Hematopoietic multipotent progenitor cell treated with erythropoietin and hydrocortisone succinate and interleukin-3 and kit ligand, for 15 days (in vitro differentiated cells): ENCODE measurements around the gene TRIM10.
A peak's percentile ranks its signal among the peaks of the same experiment; 100 is the strongest.
"Not testable (repeated sequence)": the region's sequence is repeated elsewhere in the genome, so short reads cannot be mapped to it uniquely, and the experiment has no call there.

Source experiments
- DNase-seq: peaks from one replicate; pipeline ENCODE4 v3.0.0-alpha.2; 2015; ENCODE audit warnings: low spot score

The TRIM10 gene

GRCh38 chr6:30129265-30130178 is 31.5 kb downstream of the TRIM10 start:
- DNase-seq = no peak

GRCh38 chr6:30127238-30128093 is 33.5 kb downstream of the TRIM10 start:
- DNase-seq = no peak

GRCh38 chr6:30122515-30122914 is 38.5 kb downstream of the TRIM10 start:
- DNase-seq = no peak

- no peak for DNase-seq
These were observed 39.3 kb downstream of the TRIM10 start for GRCh38 chr6:30121446-30122366.

GRCh38 chr6:30118691-30119090 is 42.3 kb downstream of the TRIM10 start:
- DNase-seq = not testable (repeated sequence)

GRCh38 chr6:30116724-30117123 is 44.3 kb downstream of the TRIM10 start:
- no peak for DNase-seq

- DNase-seq = no peak
These were observed 47.2 kb downstream of the TRIM10 start for GRCh38 chr6:30113841-30114240.

GRCh38 chr6:30113003-30113759 is 47.8 kb downstream of the TRIM10 start, which contains the start of gene TRIM31:
TRIM31 (minus strand) TSS chr6:30113090; CDS start chr6:30112805, 285 bp downstream.
- no peak for DNase-seq

- no peak for DNase-seq
These were observed 48.5 kb downstream of the TRIM10 start for GRCh38 chr6:30112402-30112994.

GRCh38 chr6:30111266-30111856 is 49.6 kb downstream of the TRIM10 start:
- DNase-seq = no peak

GRCh38 chr6:30104661-30105060 is 56.4 kb downstream of the TRIM10 start:
- no peak for DNase-seq

GRCh38 chr6:30103872-30104179 is 57.2 kb downstream of the TRIM10 start:
- no peak for DNase-seq

- peak; percentile 93 for DNase-seq
These were observed 57.8 kb downstream of the TRIM10 start for GRCh38 chr6:30102970-30103871.

- no peak for DNase-seq
These were observed 58.5 kb downstream of the TRIM10 start for GRCh38 chr6:30102414-30102969.
